ENCODE data around the gene CLASP1. TPM values are rescaled to one million over a fixed set of nuclear protein-coding genes. Genes with fewer than 3 reads are reported as not detected.

The CLASP1 gene
- total and polyA plus RNA-seq, 4 donors = 7.5 to 50.0 (median 21.9) TPM

DNA sequence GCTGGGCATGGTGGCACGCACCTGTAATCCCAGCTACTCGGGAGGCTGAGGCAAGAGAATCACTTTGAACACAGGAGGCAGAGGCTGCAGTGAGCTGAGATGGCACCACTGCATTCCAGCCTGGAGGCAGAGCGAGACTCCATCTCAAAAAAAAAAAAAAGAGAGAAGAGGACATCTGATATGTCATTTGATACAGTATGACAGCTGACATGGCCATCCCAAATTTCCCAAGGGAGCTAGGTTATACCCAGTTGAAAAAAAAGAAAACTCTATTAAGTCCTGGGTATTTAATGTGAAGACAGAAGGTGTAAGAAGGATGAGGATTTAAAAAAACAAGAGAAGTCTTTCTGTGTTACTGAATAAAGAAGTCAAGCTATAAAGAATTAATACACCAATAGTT lies 23.3 kb downstream of the CLASP1 start:
- H3K27ac ChIP-seq (ENCODE audit: low read depth in 1 of 2, low read length in 2 of 2) = no peak overlapping the region
- no peak for DNase-seq (ENCODE audit: low spot score)
- TF ChIP-seq, protein P1, sequence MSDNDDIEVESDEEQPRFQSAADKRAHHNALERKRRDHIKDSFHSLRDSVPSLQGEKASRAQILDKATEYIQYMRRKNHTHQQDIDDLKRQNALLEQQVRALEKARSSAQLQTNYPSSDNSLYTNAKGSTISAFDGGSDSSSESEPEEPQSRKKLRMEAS (IDR thresholded peaks at IDR 0.05) = no peak
- TF ChIP-seq RXRA (IDR thresholded peaks at IDR 0.05) = no peak
- TF ChIP-seq HNF4G (IDR thresholded peaks at IDR 0.05) = no peak
- no peak for TF ChIP-seq NR2F2 (IDR thresholded peaks at IDR 0.05)
- no peak for TF ChIP-seq FOXA2 (IDR thresholded peaks at IDR 0.05)
- no peak for TF ChIP-seq RAD21 (IDR thresholded peaks at IDR 0.05)
- TF ChIP-seq, protein P2, sequence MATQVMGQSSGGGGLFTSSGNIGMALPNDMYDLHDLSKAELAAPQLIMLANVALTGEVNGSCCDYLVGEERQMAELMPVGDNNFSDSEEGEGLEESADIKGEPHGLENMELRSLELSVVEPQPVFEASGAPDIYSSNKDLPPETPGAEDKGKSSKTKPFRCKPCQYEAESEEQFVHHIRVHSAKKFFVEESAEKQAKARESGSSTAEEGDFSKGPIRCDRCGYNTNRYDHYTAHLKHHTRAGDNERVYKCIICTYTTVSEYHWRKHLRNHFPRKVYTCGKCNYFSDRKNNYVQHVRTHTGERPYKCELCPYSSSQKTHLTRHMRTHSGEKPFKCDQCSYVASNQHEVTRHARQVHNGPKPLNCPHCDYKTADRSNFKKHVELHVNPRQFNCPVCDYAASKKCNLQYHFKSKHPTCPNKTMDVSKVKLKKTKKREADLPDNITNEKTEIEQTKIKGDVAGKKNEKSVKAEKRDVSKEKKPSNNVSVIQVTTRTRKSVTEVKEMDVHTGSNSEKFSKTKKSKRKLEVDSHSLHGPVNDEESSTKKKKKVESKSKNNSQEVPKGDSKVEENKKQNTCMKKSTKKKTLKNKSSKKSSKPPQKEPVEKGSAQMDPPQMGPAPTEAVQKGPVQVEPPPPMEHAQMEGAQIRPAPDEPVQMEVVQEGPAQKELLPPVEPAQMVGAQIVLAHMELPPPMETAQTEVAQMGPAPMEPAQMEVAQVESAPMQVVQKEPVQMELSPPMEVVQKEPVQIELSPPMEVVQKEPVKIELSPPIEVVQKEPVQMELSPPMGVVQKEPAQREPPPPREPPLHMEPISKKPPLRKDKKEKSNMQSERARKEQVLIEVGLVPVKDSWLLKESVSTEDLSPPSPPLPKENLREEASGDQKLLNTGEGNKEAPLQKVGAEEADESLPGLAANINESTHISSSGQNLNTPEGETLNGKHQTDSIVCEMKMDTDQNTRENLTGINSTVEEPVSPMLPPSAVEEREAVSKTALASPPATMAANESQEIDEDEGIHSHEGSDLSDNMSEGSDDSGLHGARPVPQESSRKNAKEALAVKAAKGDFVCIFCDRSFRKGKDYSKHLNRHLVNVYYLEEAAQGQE (IDR thresholded peaks at IDR 0.05) = no peak
- TF ChIP-seq, protein P3, sequence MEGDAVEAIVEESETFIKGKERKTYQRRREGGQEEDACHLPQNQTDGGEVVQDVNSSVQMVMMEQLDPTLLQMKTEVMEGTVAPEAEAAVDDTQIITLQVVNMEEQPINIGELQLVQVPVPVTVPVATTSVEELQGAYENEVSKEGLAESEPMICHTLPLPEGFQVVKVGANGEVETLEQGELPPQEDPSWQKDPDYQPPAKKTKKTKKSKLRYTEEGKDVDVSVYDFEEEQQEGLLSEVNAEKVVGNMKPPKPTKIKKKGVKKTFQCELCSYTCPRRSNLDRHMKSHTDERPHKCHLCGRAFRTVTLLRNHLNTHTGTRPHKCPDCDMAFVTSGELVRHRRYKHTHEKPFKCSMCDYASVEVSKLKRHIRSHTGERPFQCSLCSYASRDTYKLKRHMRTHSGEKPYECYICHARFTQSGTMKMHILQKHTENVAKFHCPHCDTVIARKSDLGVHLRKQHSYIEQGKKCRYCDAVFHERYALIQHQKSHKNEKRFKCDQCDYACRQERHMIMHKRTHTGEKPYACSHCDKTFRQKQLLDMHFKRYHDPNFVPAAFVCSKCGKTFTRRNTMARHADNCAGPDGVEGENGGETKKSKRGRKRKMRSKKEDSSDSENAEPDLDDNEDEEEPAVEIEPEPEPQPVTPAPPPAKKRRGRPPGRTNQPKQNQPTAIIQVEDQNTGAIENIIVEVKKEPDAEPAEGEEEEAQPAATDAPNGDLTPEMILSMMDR (IDR thresholded peaks at IDR 0.05; ENCODE audit: low read depth, low read length, missing input control) = no peak
- no peak for TF ChIP-seq GABPA (IDR thresholded peaks at IDR 0.05 in 1 of 2, conservative IDR thresholded peaks at IDR 0.05 in 1 of 2)
- no peak for TF ChIP-seq YY1 (IDR thresholded peaks at IDR 0.05)
- TF ChIP-seq EGR1 (IDR thresholded peaks at IDR 0.05; ENCODE audit: low read depth in 2 of 2) = no peak
- TF ChIP-seq TAF1 (conservative IDR thresholded peaks at IDR 0.05) = no peak
- no peak for TF ChIP-seq JUND (IDR thresholded peaks at IDR 0.05)
- TF ChIP-seq, protein P4, sequence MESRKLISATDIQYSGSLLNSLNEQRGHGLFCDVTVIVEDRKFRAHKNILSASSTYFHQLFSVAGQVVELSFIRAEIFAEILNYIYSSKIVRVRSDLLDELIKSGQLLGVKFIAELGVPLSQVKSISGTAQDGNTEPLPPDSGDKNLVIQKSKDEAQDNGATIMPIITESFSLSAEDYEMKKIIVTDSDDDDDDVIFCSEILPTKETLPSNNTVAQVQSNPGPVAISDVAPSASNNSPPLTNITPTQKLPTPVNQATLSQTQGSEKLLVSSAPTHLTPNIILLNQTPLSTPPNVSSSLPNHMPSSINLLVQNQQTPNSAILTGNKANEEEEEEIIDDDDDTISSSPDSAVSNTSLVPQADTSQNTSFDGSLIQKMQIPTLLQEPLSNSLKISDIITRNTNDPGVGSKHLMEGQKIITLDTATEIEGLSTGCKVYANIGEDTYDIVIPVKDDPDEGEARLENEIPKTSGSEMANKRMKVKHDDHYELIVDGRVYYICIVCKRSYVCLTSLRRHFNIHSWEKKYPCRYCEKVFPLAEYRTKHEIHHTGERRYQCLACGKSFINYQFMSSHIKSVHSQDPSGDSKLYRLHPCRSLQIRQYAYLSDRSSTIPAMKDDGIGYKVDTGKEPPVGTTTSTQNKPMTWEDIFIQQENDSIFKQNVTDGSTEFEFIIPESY (IDR thresholded peaks at IDR 0.05) = no peak
- TF ChIP-seq, protein P5, sequence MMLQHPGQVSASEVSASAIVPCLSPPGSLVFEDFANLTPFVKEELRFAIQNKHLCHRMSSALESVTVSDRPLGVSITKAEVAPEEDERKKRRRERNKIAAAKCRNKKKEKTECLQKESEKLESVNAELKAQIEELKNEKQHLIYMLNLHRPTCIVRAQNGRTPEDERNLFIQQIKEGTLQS (IDR thresholded peaks at IDR 0.05) = no peak
- no peak for TF ChIP-seq FOXA1 (IDR thresholded peaks at IDR 0.05)

More for the DNA sequence above, 23.3 kb downstream of the CLASP1 start:
- Histone ChIP-seq H3K4me3 (ENCODE audit: low read depth in 1 of 3, low read length in 3 of 3) (no peak overlapping the region), H3K36me3 (ENCODE audit: control insufficient read depth in 4 of 4, insufficient read depth in 3 of 4, low read depth in 1 of 4, low read length in 3 of 4) (no peaks in the 10 kb centered on the region), H3K27me3 (ENCODE audit: control insufficient read depth in 4 of 4, insufficient read depth in 4 of 4, low read length in 3 of 4) (no peaks in the 10 kb centered on the region), H3K9me3 (ENCODE audit: control insufficient read depth in 4 of 4, low read length in 3 of 4) (no peaks in the 10 kb centered on the region), H3K4me1 (ENCODE audit: control insufficient read depth in 4 of 4, insufficient read depth in 4 of 4, low read length in 3 of 4) (peaks cover 4 to 8% (median 6%) of the 10 kb centered on the region in 4 donors), H3K9ac (ENCODE audit: low read depth in 1 of 2, low read length in 2 of 2) (no peak overlapping the region)
- WGBS = 97% methylated on average over 3 of the region's 3 CpGs
